C4-2B (cell line): ENCODE results near the gene ADGRA1.

Source experiments
- ZFX ChIP-seq: fragments of 450-650 bp; IDR thresholded peaks from 2 replicates; pipeline ENCODE4 v1.6.1; 2017
- TF ChIP-seq, protein P1 (sequence below): fragments of 450-650 bp; conservative IDR thresholded peaks from 2 replicates; pipeline ENCODE4 v1.5.1; 2017; ENCODE audit warnings: mild to moderate bottlenecking

DNA sequence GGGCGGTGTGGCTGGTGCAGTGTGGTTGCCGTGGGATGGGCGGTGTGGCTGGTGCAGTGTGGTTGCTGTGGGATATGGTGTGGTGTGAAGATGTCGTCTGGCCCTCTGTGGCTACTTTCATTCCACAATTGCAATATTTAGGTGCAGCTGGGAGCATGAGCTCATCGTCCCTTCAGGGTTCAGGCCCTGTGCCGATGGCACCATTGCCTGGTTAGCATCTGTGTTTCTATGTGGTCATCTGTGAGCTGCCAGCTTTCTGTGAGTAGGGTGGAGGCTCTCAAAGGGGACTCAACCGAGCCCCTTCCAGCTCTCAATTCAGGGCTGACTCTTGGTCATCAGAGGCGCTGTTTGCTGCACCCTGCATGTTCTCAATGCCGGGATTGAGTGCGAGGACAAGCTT is 3.6 kb downstream of the ADGRA1 start:
- TF ChIP-seq, protein P1, sequence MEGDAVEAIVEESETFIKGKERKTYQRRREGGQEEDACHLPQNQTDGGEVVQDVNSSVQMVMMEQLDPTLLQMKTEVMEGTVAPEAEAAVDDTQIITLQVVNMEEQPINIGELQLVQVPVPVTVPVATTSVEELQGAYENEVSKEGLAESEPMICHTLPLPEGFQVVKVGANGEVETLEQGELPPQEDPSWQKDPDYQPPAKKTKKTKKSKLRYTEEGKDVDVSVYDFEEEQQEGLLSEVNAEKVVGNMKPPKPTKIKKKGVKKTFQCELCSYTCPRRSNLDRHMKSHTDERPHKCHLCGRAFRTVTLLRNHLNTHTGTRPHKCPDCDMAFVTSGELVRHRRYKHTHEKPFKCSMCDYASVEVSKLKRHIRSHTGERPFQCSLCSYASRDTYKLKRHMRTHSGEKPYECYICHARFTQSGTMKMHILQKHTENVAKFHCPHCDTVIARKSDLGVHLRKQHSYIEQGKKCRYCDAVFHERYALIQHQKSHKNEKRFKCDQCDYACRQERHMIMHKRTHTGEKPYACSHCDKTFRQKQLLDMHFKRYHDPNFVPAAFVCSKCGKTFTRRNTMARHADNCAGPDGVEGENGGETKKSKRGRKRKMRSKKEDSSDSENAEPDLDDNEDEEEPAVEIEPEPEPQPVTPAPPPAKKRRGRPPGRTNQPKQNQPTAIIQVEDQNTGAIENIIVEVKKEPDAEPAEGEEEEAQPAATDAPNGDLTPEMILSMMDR, result no peak
- TF ChIP-seq ZFX, result no peak
